RWPE2 (cell line): ENCODE measurements around the gene VASH2.
"Not testable (repeated sequence)": the region's sequence is repeated elsewhere in the genome, so short reads cannot be mapped to it uniquely, and the experiment has no call there.

Source experiments
- ATAC-seq: fragments of 200-7000 bp; cut with Tn5 transposase; 3 replicates; pipeline ENCODE4 v1.9.1; 2021; ENCODE audit warnings: low read depth
- DNase-seq: peaks from one replicate; pipeline ENCODE4 v3.0.0-alpha.2; 2020; ENCODE audit warnings: low spot score
- H3K27ac ChIP-seq: fragments of 450-650 bp; 2 replicates; pipeline ENCODE4 v1.5.1; 2017; ENCODE audit warnings: mild to moderate bottlenecking; ENCODE audit not compliant: poor library complexity, severe bottlenecking
- H3K27me3 ChIP-seq: fragments of 250-450 bp; sonication (Bioruptor Pico); 2 replicates; pipeline ENCODE4 v1.5.1; 2021; ENCODE audit warnings: mild to moderate bottlenecking, moderate library complexity; ENCODE audit not compliant: insufficient read depth, poor library complexity, severe bottlenecking
- H3K36me3 ChIP-seq: fragments of 250-450 bp; sonication (Bioruptor Pico); 2 replicates; pipeline ENCODE4 v1.5.1; 2020; ENCODE audit warnings: low read depth, mild to moderate bottlenecking, moderate library complexity
- H3K4me1 ChIP-seq: fragments of 250-450 bp; sonication (Bioruptor Pico); 2 replicates; pipeline ENCODE4 v1.5.1; 2021; ENCODE audit warnings: mild to moderate bottlenecking, moderate library complexity; ENCODE audit not compliant: insufficient read depth, poor library complexity, severe bottlenecking
- H3K4me3 ChIP-seq: fragments of 250-450 bp; sonication (Bioruptor Pico); 2 replicates; pipeline ENCODE4 v1.5.1; 2021; ENCODE audit warnings: mild to moderate bottlenecking, moderate library complexity; ENCODE audit not compliant: severe bottlenecking
- H3K9me3 ChIP-seq: fragments of 250-450 bp; sonication (Bioruptor Pico); 2 replicates; pipeline ENCODE4 v1.5.1; 2021; ENCODE audit warnings: mild to moderate bottlenecking, moderate library complexity; ENCODE audit not compliant: severe bottlenecking
- CTCF ChIP-seq: fragments of 450-650 bp; IDR thresholded peaks from one replicate; pipeline ENCODE4 v1.5.1; 2017; ENCODE audit warnings: mild to moderate bottlenecking, moderate library complexity; ENCODE audit not compliant: poor library complexity, severe bottlenecking

The VASH2 gene

GRCh38 chr1:213017447-213018273 is 67.3 kb downstream of the VASH2 start:
- H3K27me3 ChIP-seq = no peaks in the 10 kb centered on the region
- no peak for ATAC-seq
- H3K9me3 ChIP-seq = no peaks in the 10 kb centered on the region
- no peaks in the 10 kb centered on the region for H3K4me1 ChIP-seq
- no peak overlapping the region for H3K4me3 ChIP-seq
- H3K36me3 ChIP-seq = peaks cover 4% of the 10 kb centered on the region; the same call in 1 of the 2 replicates
- TF ChIP-seq CTCF = no peak
- no peak overlapping the region for H3K27ac ChIP-seq
- no peak for DNase-seq

GRCh38 chr1:213019450-213019849 is 69.1 kb downstream of the VASH2 start:
- Histone ChIP-seq H3K4me3 (no peak overlapping the region), H3K36me3 (no peaks in the 10 kb centered on the region), H3K27me3 (no peaks in the 10 kb centered on the region), H3K27ac (no peak overlapping the region), H3K9me3 (no peaks in the 10 kb centered on the region), H3K4me1 (no peaks in the 10 kb centered on the region)
- TF ChIP-seq CTCF = no peak
- DNase-seq (no peak), ATAC-seq (no peak)

- TF ChIP-seq CTCF = no peak
- ATAC-seq (no peak), DNase-seq (no peak)
- H3K36me3 ChIP-seq = no peaks in the 10 kb centered on the region
- no peaks in the 10 kb centered on the region for H3K9me3 ChIP-seq
- no peak overlapping the region for H3K27ac ChIP-seq
- H3K27me3 ChIP-seq = no peaks in the 10 kb centered on the region
- H3K4me1 ChIP-seq = no peaks in the 10 kb centered on the region
- no peak overlapping the region for H3K4me3 ChIP-seq
Observed at GRCh38 chr1:213020016-213020415, 69.7 kb downstream of the VASH2 start.

- not testable (repeated sequence) for H3K4me3 ChIP-seq, H3K27me3 ChIP-seq, H3K36me3 ChIP-seq, H3K27ac ChIP-seq, H3K9me3 ChIP-seq, DNase-seq, ATAC-seq, H3K4me1 ChIP-seq
Observed at GRCh38 chr1:213027024-213027423, 76.7 kb downstream of the VASH2 start.

GRCh38 chr1:213032651-213033050 is 82.3 kb downstream of the VASH2 start:
- no peak overlapping the region for H3K27ac ChIP-seq
- no peaks in the 10 kb centered on the region for H3K9me3 ChIP-seq
- DNase-seq (no peak), ATAC-seq (no peak)
- no peak overlapping the region for H3K4me3 ChIP-seq
- no peaks in the 10 kb centered on the region for H3K36me3 ChIP-seq
- no peaks in the 10 kb centered on the region for H3K27me3 ChIP-seq
- no peak for TF ChIP-seq CTCF
- H3K4me1 ChIP-seq = no peaks in the 10 kb centered on the region
